Measurements from ENCODE around the gene ZNF304.

DNA sequence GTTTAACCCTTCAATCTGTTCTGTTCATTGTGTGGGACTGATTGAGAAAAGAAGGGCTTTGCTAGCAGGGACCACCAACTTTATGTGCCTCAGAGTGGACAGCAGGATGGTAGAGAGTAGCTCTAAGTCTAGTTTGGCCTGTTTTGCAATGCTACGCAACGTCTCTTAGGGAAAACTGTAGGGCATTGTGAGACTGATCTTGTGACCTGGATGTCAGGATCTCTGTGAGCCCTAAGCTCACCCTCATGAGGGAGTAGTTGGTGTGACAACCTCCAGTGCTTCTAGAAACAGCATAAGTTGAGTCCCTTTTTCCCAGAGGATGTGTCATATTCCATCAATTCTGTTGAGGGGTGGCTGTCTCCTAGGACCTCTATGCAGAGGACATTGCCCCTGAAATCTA lies 40.3 kb upstream of the ZNF304 start:
- TF ChIP-seq POLR2A (IDR thresholded peaks at IDR 0.05): no peak
- TF ChIP-seq, protein P1, sequence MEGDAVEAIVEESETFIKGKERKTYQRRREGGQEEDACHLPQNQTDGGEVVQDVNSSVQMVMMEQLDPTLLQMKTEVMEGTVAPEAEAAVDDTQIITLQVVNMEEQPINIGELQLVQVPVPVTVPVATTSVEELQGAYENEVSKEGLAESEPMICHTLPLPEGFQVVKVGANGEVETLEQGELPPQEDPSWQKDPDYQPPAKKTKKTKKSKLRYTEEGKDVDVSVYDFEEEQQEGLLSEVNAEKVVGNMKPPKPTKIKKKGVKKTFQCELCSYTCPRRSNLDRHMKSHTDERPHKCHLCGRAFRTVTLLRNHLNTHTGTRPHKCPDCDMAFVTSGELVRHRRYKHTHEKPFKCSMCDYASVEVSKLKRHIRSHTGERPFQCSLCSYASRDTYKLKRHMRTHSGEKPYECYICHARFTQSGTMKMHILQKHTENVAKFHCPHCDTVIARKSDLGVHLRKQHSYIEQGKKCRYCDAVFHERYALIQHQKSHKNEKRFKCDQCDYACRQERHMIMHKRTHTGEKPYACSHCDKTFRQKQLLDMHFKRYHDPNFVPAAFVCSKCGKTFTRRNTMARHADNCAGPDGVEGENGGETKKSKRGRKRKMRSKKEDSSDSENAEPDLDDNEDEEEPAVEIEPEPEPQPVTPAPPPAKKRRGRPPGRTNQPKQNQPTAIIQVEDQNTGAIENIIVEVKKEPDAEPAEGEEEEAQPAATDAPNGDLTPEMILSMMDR (IDR thresholded peaks at IDR 0.05): no peak
